Mesendoderm (in vitro differentiated cells): ENCODE data around the gene HOXA7.

Experiments
- DNase-seq: peaks from one replicate; pipeline ENCODE4 v3.0.0; 2013
- H2AK5ac ChIP-seq: 2 replicates; pipeline ENCODE4 v1.6.1; 2013; ENCODE audit warnings: low read length, inconsistent platforms
- H2BK120ac ChIP-seq: 2 replicates; pipeline ENCODE4 v1.6.1; 2013; ENCODE audit warnings: low read depth, mild to moderate bottlenecking, low read length, moderate library complexity, mixed read lengths
- H2BK15ac ChIP-seq: replicated peaks from 2 replicates; pipeline ENCODE4 v1.6.1; 2013; ENCODE audit warnings: low read depth, mild to moderate bottlenecking, moderate library complexity
- H2BK5ac ChIP-seq: 2 replicates; pipeline ENCODE4 v1.6.1; 2013; ENCODE audit warnings: low read length, inconsistent platforms
- H3K18ac ChIP-seq: 2 replicates; pipeline ENCODE4 v1.6.1; 2013; ENCODE audit warnings: mild to moderate bottlenecking, low read length, mixed read lengths
- H3K23ac ChIP-seq: one replicate; pipeline ENCODE4 v1.6.1; 2013; ENCODE audit warnings: low read length
- H3K27ac ChIP-seq: 2 replicates; pipeline ENCODE4 v1.5.1; 2013; ENCODE audit warnings: low read depth, mild to moderate bottlenecking, inconsistent platforms, low read length, moderate library complexity
- H3K27me3 ChIP-seq: 2 replicates; pipeline ENCODE4 v1.6.1; 2013; ENCODE audit warnings: low read length, control low read depth, mild to moderate bottlenecking, inconsistent platforms; ENCODE audit not compliant: insufficient read depth, poor library complexity
- H3K36me3 ChIP-seq: 2 replicates; pipeline ENCODE4 v1.6.1; 2013; ENCODE audit warnings: low read length, inconsistent platforms; ENCODE audit not compliant: control insufficient read depth, insufficient read depth
- H3K4ac ChIP-seq: one replicate; pipeline ENCODE4 v1.6.1; 2013; ENCODE audit warnings: low read depth, mild to moderate bottlenecking, low read length, moderate library complexity
- H3K4me1 ChIP-seq: 2 replicates; pipeline ENCODE4 v1.6.1; 2013; ENCODE audit warnings: low read depth, low read length, inconsistent platforms; ENCODE audit not compliant: control insufficient read depth
- H3K4me2 ChIP-seq: 2 replicates; pipeline ENCODE4 v1.6.1; 2013; ENCODE audit warnings: low read length
- H3K4me3 ChIP-seq: 2 replicates; pipeline ENCODE4 v1.5.1; 2013; ENCODE audit warnings: mild to moderate bottlenecking, low read length
- H3K56ac ChIP-seq: one replicate; pipeline ENCODE4 v1.6.1; 2013; ENCODE audit warnings: low read length
- H3K79me1 ChIP-seq: 2 replicates; pipeline ENCODE4 v1.6.1; 2013; ENCODE audit warnings: low read length, inconsistent platforms
- H3K79me2 ChIP-seq: 2 replicates; pipeline ENCODE4 v1.6.1; 2013; ENCODE audit warnings: mild to moderate bottlenecking, low read length; ENCODE audit not compliant: control insufficient read depth, insufficient read depth
- H3K9ac ChIP-seq: 2 replicates; pipeline ENCODE4 v1.6.1; 2013; ENCODE audit warnings: low read length, inconsistent platforms
- H4K5ac ChIP-seq: one replicate; pipeline ENCODE4 v1.6.1; 2013; ENCODE audit warnings: low read length
- H4K8ac ChIP-seq: one replicate; pipeline ENCODE4 v1.6.1; 2013; ENCODE audit warnings: low read depth, mild to moderate bottlenecking, control low read depth, low read length, moderate library complexity
- WGBS: extraction: QIAGEN DNeasy Blood & Tissue Kit; methylation state at CpG from one replicate; pipeline ENCODE4 v1.1.7; 2013; ENCODE audit warnings: low lambda C conversion rate, missing lambda C conversion rate; ENCODE audit not compliant: insufficient coverage; ENCODE audit errors: extremely low coverage; 5-methylcytosine and 5-hydroxymethylcytosine counted together

The HOXA7 gene

GRCh38 chr7:27172315-27172774 is 15.9 kb upstream of the HOXA7 start:
- Histone ChIP-seq H3K18ac (no peak overlapping the region), H3K9ac (no peak overlapping the region)
- no peak for DNase-seq

GRCh38 chr7:27171637-27172314 is 15.3 kb upstream of the HOXA7 start:
- Histone ChIP-seq H3K79me2 (no peaks in the 10 kb centered on the region), H3K27ac (no peak overlapping the region), H4K8ac (no peak overlapping the region), H2BK15ac (no peak overlapping the region), H3K4ac (no peak overlapping the region), H3K79me1 (no peaks in the 10 kb centered on the region), H3K4me1 (no peaks in the 10 kb centered on the region), H3K9ac (no peak overlapping the region), H3K23ac (no peak overlapping the region), H3K36me3 (no peaks in the 10 kb centered on the region), H2BK5ac (no peak overlapping the region), H3K27me3 (peaks cover 90% of the 10 kb centered on the region), H3K56ac (no peak overlapping the region), H3K4me2 (no peak overlapping the region), H3K4me3 (no peak overlapping the region), H2AK5ac (no peak overlapping the region), H4K5ac (no peak overlapping the region), H2BK120ac (no peak overlapping the region), H3K18ac (no peak overlapping the region)
- WGBS = no CpG with 5 or more reads among the region's 30 CpGs
- DNase-seq = peak; percentile 59

More at GRCh38 chr7:27172315-27172774, 15.9 kb upstream of the HOXA7 start:
- Histone ChIP-seq H3K56ac (no peak overlapping the region), H3K79me1 (no peaks in the 10 kb centered on the region), H3K36me3 (no peaks in the 10 kb centered on the region), H3K4me1 (no peaks in the 10 kb centered on the region), H3K4me3 (no peak overlapping the region), H2BK15ac (no peak overlapping the region), H3K4ac (no peak overlapping the region), H2BK5ac (no peak overlapping the region), H3K27ac (no peak overlapping the region), H2BK120ac (no peak overlapping the region), H2AK5ac (no peak overlapping the region), H4K8ac (no peak overlapping the region), H4K5ac (no peak overlapping the region), H3K23ac (no peak overlapping the region), H3K27me3 (peaks cover 90% of the 10 kb centered on the region), H3K4me2 (no peak overlapping the region), H3K79me2 (no peaks in the 10 kb centered on the region)
- no CpG with 5 or more reads among the region's 10 CpGs for WGBS

- DNase-seq = peak; percentile 53
- no peaks in the 10 kb centered on the region for H3K36me3 ChIP-seq
- H3K79me2 ChIP-seq = no peaks in the 10 kb centered on the region
- H2BK15ac ChIP-seq = no peak overlapping the region
- H2BK5ac ChIP-seq = no peak overlapping the region
- no peak overlapping the region for H3K4ac ChIP-seq
- H3K79me1 ChIP-seq = no peaks in the 10 kb centered on the region
- no peak overlapping the region for H4K5ac ChIP-seq
- H2BK120ac ChIP-seq = no peak overlapping the region
- peaks cover 90% of the 10 kb centered on the region for H3K27me3 ChIP-seq
- H3K18ac ChIP-seq = no peak overlapping the region
- no peaks in the 10 kb centered on the region for H3K4me1 ChIP-seq
- H2AK5ac ChIP-seq = no peak overlapping the region
- H3K23ac ChIP-seq = no peak overlapping the region
- no peak overlapping the region for H3K27ac ChIP-seq
- no peak overlapping the region for H3K56ac ChIP-seq
- H3K4me2 ChIP-seq = no peak overlapping the region
- no peak overlapping the region for H4K8ac ChIP-seq
- H3K9ac ChIP-seq = no peak overlapping the region
- no peak overlapping the region for H3K4me3 ChIP-seq
- WGBS = no CpG with 5 or more reads among the region's 8 CpGs
Measured at GRCh38 chr7:27171325-27171636, 14.8 kb upstream of the HOXA7 start.

- H4K5ac ChIP-seq = no peak overlapping the region
- no peak overlapping the region for H3K4ac ChIP-seq
- H3K56ac ChIP-seq = no peak overlapping the region
- H2BK15ac ChIP-seq = no peak overlapping the region
- H4K8ac ChIP-seq = no peak overlapping the region
- no peaks in the 10 kb centered on the region for H3K4me1 ChIP-seq
- no peak overlapping the region for H2BK120ac ChIP-seq
- H3K23ac ChIP-seq = no peak overlapping the region
- H2AK5ac ChIP-seq = no peak overlapping the region
- no peaks in the 10 kb centered on the region for H3K36me3 ChIP-seq
- no peaks in the 10 kb centered on the region for H3K79me1 ChIP-seq
- no peak overlapping the region for H2BK5ac ChIP-seq
- H3K27ac ChIP-seq = no peak overlapping the region
- no peak overlapping the region for H3K9ac ChIP-seq
- peaks cover 90% of the 10 kb centered on the region for H3K27me3 ChIP-seq
- H3K4me2 ChIP-seq = no peak overlapping the region
- WGBS = no CpG with 5 or more reads among the region's 11 CpGs
- H3K79me2 ChIP-seq = no peaks in the 10 kb centered on the region
- no peak for DNase-seq
- no peak overlapping the region for H3K18ac ChIP-seq
- no peak overlapping the region for H3K4me3 ChIP-seq
Measured at GRCh38 chr7:27170426-27171324, 14.2 kb upstream of the HOXA7 start.

GRCh38 chr7:27169658-27170425 is 13.4 kb upstream of the HOXA7 start:
- Histone ChIP-seq H2BK120ac (no peak overlapping the region), H3K36me3 (no peaks in the 10 kb centered on the region), H2AK5ac (no peak overlapping the region), H3K4me2 (peak overlapping the region; percentile 27), H3K4me3 (no peak overlapping the region), H3K56ac (no peak overlapping the region), H3K9ac (no peak overlapping the region), H3K23ac (no peak overlapping the region), H4K8ac (no peak overlapping the region), H2BK5ac (no peak overlapping the region), H3K4ac (no peak overlapping the region), H3K27ac (no peak overlapping the region), H3K79me2 (no peaks in the 10 kb centered on the region), H2BK15ac (no peak overlapping the region), H3K4me1 (no peaks in the 10 kb centered on the region), H4K5ac (no peak overlapping the region), H3K79me1 (no peaks in the 10 kb centered on the region), H3K18ac (no peak overlapping the region), H3K27me3 (peaks cover 90% of the 10 kb centered on the region)
- no CpG with 5 or more reads among the region's 46 CpGs for WGBS
- DNase-seq = peak; percentile 74
